Esophagus muscularis mucosa (tissue), 4 donors: Measurements from ENCODE around the gene PRLH. TPM values are rescaled to one million over a fixed set of nuclear protein-coding genes. Genes with fewer than 3 reads are reported as not detected.

Source experiments
- DNase-seq: peaks from one replicate; pipeline ENCODE4 v3.0.0-alpha.2; 2017; ENCODE audit errors: extremely low spot score
- H3K27ac ChIP-seq, 4 donors: fragments of 200-600 bp; sonication (generic); replicated peaks in 1 of 4; 1 replicate in 3 of 4; 2 replicates in 1 of 4; pipeline ENCODE4 v1.5.1; 2016 to 2019; ENCODE audit warnings: mild to moderate bottlenecking in 1 of 4
- H3K27me3 ChIP-seq, 4 donors: fragments of 200-600 bp; sonication (generic); one replicate each; pipeline versions ENCODE4 v1.5.1 to v1.6.0; 2016 to 2019
- H3K36me3 ChIP-seq, 4 donors: fragments of 200-600 bp; sonication (generic); one replicate each; pipeline ENCODE4 v1.5.1; 2016 to 2019
- H3K4me1 ChIP-seq, 4 donors: fragments of 200-600 bp; sonication (generic); one replicate each; pipeline ENCODE4 v1.5.1; 2016 to 2019
- H3K4me3 ChIP-seq, 4 donors: fragments of 200-600 bp; sonication (generic); 1 replicate in 2 of 4; 2 replicates in 2 of 4; pipeline ENCODE4 v1.5.1; 2016 to 2019; ENCODE audit warnings: mild to moderate bottlenecking in 4 of 4, moderate library complexity in 1 of 4
- H3K9me3 ChIP-seq, 4 donors: fragments of 200-600 bp; sonication (generic); 1 replicate in 3 of 4; 2 replicates in 1 of 4; pipeline ENCODE4 v1.5.1; 2016 to 2019
- EP300 ChIP-seq: sonication (generic); formaldehyde crosslinking; IDR thresholded peaks from one replicate; pipeline ENCODE4 v1.6.1; 2017; ENCODE audit warnings: antibody characterized with exemption
- POLR2A ChIP-seq: fragments of 450-650 bp; IDR thresholded peaks from one replicate; pipeline ENCODE4 v1.6.1; 2017; ENCODE audit warnings: antibody characterized with exemption, moderate library complexity, mild to moderate bottlenecking, low read depth
- POLR2AphosphoS5 ChIP-seq, 2 donors: sonication (generic); formaldehyde crosslinking; IDR thresholded peaks; one replicate each; pipeline ENCODE4 v1.6.1; 2017; ENCODE audit warnings: antibody characterized with exemption in 2 of 2
- WGBS: methylation state at CpG from one replicate; pipeline ENCODE4 v1.1.5; 2018; 5-methylcytosine and 5-hydroxymethylcytosine counted together
- intact Hi-C: fragments of 100-400 bp; cut with DNase I; formaldehyde crosslinking; loops from one replicate; pipeline ENCODE4 v1.15.1; 2023
- total RNA-seq, 4 donors: library from RNA; depleted of rRNA; stranded (reverse); fragments of >200 nt; gene quantifications; one replicate each; pipeline versions ENCODE4 v1.1.0 to v1.2.1, GENCODE V29; 2016
- TF ChIP-seq, protein P1 (sequence below), 3 experiments: fragments of 200-600 bp in 2 of 3; fragments of 450-650 bp in 1 of 3; sonication (generic) in 2 of 3; IDR thresholded peaks; one replicate each; pipeline ENCODE4 v1.5.1; 2017 to 2019; ENCODE audit warnings: antibody characterized with exemption in 3 of 3, mild to moderate bottlenecking in 2 of 3, moderate library complexity in 1 of 3

Gene PRLH
- total RNA-seq, 4 donors from 2014 or later = not detected

DNA sequence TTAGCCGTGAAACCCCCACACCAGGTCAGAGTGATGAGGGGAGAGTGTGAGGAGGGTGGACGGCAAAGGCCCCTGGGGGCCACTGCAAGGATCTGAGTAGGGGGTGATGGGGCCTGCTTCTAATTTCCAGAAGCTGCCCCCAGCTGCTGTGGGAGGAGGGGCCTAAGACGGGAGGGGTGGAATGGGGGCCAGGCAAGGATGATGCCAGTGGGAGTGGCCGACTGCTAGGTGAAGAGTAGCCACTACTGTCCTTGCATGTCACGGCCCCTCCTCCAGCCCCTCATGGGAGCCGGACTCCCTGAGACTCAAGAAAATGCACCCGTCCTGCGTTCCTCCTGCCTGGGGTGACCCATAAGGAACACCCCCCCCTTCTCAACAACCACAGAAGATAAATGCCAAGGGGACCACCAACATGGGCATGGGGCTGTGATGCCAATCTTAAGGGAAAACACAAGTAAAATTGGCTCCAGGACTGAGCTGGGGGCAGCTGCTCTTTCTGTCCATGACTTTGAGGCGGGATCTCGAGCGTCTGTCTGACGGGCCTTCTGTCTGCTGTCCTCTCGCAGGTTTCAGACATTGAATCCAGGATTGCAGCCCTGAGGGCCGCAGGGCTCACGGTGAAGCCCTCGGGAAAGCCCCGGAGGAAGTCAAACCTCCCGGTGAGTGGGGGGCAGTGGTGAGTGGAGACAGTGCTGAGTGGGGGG is 24.2 kb upstream of the PRLH start:
- Histone ChIP-seq H3K9me3 (no peaks in the 10 kb centered on the region), H3K27ac (no peak overlapping the region), H3K36me3 (peaks cover 0 to 15% (median 0%) of the 10 kb centered on the region in 4 donors), H3K4me1 (peaks cover 9 to 18% (median 18%) of the 10 kb centered on the region in 4 donors), H3K4me3 (no peak overlapping the region), H3K27me3 (peaks cover 0 to 5% (median 0%) of the 10 kb centered on the region in 4 donors)
- intact Hi-C loops = no loop called here
- WGBS = 95% methylated on average over 11 of the region's 18 CpGs
- TF ChIP-seq, protein P1, sequence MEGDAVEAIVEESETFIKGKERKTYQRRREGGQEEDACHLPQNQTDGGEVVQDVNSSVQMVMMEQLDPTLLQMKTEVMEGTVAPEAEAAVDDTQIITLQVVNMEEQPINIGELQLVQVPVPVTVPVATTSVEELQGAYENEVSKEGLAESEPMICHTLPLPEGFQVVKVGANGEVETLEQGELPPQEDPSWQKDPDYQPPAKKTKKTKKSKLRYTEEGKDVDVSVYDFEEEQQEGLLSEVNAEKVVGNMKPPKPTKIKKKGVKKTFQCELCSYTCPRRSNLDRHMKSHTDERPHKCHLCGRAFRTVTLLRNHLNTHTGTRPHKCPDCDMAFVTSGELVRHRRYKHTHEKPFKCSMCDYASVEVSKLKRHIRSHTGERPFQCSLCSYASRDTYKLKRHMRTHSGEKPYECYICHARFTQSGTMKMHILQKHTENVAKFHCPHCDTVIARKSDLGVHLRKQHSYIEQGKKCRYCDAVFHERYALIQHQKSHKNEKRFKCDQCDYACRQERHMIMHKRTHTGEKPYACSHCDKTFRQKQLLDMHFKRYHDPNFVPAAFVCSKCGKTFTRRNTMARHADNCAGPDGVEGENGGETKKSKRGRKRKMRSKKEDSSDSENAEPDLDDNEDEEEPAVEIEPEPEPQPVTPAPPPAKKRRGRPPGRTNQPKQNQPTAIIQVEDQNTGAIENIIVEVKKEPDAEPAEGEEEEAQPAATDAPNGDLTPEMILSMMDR (IDR thresholded peaks at IDR 0.05) = no peak
- no peak for DNase-seq

DNA sequence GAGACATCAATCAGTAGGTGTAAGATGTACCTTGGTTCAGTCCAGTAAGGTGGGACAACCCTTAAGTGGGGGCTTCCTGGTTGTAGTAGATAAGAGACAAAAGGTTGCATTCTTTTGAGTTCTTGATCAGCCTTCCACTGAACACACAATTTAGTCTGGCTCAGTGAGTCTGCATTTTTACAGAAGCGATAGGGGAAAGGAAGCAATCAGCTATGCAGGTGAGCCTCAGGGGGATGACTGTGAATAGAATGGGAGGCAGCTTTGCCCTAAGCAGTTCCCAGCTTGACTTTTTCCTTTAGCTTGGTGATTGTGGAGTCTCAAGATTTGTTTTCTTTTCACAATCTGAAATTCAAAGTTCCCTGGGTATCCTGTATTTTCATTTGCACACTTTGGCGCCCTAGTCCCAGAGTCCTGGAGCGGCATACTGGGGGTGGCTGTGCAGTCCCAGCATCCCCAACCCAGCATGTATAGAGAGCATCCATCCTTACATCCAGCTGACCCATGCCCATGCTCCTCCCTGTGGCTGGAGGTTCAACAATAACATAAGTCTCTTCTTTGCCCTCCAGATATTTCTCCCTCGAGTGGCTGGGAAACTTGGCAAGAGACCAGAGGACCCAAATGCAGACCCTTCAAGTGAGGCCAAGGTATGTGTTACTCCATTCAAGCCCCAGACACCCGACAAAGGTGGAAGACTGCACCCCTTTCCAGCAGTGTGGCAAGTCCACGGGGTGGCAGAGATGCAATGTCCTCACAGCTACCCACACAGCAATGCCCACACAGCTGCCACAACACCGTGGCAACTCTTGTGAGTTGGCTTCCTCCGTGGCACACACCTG is 20.1 kb upstream of the PRLH start:
- H3K27me3 ChIP-seq = no peaks in the 10 kb centered on the region
- no peak overlapping the region for H3K27ac ChIP-seq
- H3K9me3 ChIP-seq = no peaks in the 10 kb centered on the region
- no peak for DNase-seq
- intact Hi-C loops = no loop called here
- peaks cover 0 to 15% (median 0%) of the 10 kb centered on the region in 4 donors for H3K36me3 ChIP-seq
- WGBS = 84% methylated on average over 8 of the region's 8 CpGs
- H3K4me1 ChIP-seq = peaks cover 0 to 5% (median under 1%) of the 10 kb centered on the region in 4 donors
- H3K4me3 ChIP-seq = no peak overlapping the region
- TF ChIP-seq POLR2A (no peak), EP300 (no peak), POLR2AphosphoS5 (IDR thresholded peaks at IDR 0.05) (no peak)
- TF ChIP-seq, protein P1 (IDR thresholded peaks at IDR 0.05) = no peak

DNA sequence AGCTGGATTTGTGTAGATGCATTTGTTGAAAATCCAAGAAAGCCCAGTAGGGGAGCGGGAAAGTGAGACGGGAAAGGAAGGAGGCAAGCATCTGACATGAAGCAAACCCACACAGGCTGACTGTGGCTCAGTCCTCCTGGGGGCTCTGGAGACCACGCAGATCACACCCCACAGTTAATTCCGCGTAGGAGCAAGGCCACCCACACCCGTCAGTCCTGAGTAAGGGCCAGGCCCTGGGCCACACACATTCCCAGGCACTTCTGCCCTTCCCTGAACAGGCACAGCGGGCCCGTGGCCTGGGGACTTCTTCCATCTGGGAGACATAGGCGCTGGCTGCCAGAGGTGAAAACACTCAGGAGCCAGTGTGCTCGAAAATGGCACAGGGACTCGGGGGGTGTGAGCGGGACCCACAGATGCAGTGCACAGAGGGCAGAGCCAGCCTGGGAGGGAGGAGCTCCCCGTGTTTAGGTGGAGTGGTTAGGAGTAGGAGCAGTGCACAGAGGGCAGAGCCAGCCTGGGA is 19.4 kb upstream of the PRLH start:
- WGBS = 87% methylated on average over 11 of the region's 13 CpGs
- TF ChIP-seq, protein P1 (IDR thresholded peaks at IDR 0.05) = no peak
- TF ChIP-seq POLR2A (no peak), EP300 (no peak), POLR2AphosphoS5 (IDR thresholded peaks at IDR 0.05) (no peak)
- Histone ChIP-seq H3K27ac (no peak overlapping the region), H3K9me3 (no peaks in the 10 kb centered on the region), H3K4me1 (peaks cover 0 to 10% (median 3%) of the 10 kb centered on the region in 4 donors), H3K4me3 (no peak overlapping the region), H3K27me3 (no peaks in the 10 kb centered on the region), H3K36me3 (peaks cover 0 to 15% (median 0%) of the 10 kb centered on the region in 4 donors)
- DNase-seq = no peak
- intact Hi-C loops = no loop called here

DNA sequence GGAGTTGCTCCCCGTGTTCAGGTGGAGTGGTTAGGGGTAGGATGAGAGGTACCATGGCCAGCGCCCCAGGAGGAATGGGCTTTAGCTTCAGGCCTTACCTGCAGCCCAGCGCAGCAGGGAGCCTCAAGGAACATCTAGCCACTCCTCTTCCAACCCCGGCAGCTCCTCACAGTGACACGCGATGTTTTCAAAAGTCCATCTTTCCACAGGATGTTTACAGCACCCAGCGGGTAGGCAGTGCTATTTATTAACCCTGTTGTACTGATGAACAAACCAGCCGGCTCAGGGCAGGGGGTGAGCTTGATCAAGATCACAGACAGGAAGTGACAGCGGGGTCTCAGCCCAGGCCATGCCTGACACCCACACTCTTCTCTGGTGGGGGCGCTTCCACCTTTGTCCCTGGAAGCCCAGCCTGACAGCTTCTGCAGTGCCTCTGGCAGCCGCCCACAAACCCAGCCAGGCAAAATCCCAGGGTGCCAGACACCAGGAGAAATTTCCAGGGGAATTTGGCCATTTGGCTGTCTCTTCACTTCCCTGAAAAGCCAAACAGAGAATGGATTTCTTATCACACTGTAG is 18.4 kb upstream of the PRLH start:
- Histone ChIP-seq H3K9me3 (no peaks in the 10 kb centered on the region), H3K4me3 (no peak overlapping the region), H3K36me3 (peaks cover 0 to 15% (median 0%) of the 10 kb centered on the region in 4 donors), H3K27me3 (no peaks in the 10 kb centered on the region), H3K4me1 (peaks cover 0 to 11% (median 5%) of the 10 kb centered on the region in 4 donors), H3K27ac (no peak overlapping the region)
- intact Hi-C loops = no loop called here
- WGBS = 61% methylated on average over 6 of the region's 11 CpGs
- no peak for DNase-seq
- TF ChIP-seq POLR2A = no peak
- TF ChIP-seq, protein P1 (IDR thresholded peaks at IDR 0.05) = no peak
- no peak for TF ChIP-seq POLR2AphosphoS5 (IDR thresholded peaks at IDR 0.05)
- TF ChIP-seq EP300 = no peak
